HFF-Myc (cell line): ENCODE data around the gene IRAK3.

Source experiments
- DNase-seq: peaks from one replicate; pipeline ENCODE4 v3.0.0-alpha.2; 2011; ENCODE audit warnings: low read depth; ENCODE audit errors: extremely low read depth
- H3K4me3 ChIP-seq: replicated peaks from 2 replicates; pipeline ENCODE4 v1.5.1; 2011; ENCODE audit warnings: low read depth, mild to moderate bottlenecking, control low read depth, low read length
- TF ChIP-seq, protein P1 (sequence below): IDR thresholded peaks from 2 replicates; pipeline ENCODE4 v1.5.1; 2012; ENCODE audit warnings: mild to moderate bottlenecking, low read depth, low read length, control low read depth; ENCODE audit errors: missing control alignments

IRAK3 gene

DNA sequence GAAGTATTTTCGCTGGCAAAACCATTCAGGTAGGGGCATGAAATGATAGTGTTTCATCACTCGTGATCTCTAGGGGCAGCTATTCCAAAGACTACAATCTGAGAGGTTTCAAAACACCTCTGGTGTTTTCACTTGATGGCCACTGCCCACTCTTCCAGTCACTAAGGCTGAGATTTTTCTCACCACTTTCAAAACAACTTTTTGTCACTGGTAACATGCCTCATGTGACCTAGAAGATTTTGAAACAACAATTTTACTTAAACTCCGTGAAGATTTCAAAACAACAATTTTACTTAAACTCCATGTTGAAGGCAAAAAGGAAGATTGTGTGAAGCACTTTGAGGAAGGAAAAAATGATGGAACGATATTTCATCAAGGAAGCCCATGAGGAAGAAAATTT lies 1.2 kb upstream of the IRAK3 start:
- TF ChIP-seq, protein P1, sequence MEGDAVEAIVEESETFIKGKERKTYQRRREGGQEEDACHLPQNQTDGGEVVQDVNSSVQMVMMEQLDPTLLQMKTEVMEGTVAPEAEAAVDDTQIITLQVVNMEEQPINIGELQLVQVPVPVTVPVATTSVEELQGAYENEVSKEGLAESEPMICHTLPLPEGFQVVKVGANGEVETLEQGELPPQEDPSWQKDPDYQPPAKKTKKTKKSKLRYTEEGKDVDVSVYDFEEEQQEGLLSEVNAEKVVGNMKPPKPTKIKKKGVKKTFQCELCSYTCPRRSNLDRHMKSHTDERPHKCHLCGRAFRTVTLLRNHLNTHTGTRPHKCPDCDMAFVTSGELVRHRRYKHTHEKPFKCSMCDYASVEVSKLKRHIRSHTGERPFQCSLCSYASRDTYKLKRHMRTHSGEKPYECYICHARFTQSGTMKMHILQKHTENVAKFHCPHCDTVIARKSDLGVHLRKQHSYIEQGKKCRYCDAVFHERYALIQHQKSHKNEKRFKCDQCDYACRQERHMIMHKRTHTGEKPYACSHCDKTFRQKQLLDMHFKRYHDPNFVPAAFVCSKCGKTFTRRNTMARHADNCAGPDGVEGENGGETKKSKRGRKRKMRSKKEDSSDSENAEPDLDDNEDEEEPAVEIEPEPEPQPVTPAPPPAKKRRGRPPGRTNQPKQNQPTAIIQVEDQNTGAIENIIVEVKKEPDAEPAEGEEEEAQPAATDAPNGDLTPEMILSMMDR = no peak

DNA sequence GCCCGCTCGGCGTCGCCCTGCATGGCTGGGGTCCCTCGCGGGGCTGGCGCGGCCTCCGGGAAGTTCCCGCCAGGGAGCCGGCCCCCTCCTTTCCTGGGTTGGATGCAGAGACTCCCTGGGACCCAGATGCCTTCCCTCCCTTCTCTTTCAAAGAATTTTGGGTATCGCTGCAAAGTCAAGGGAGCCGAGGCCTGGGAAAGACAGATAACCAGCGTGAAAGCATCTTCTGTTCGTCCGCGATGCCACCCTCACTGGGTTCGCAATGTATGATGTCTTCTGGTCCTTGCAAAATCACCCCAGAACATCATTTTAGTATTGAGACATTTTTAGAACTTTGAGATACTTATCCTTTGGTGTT lies 451 bp downstream of the IRAK3 start:
- no peak for DNase-seq
- peak overlapping the region; percentile 46 for H3K4me3 ChIP-seq
- TF ChIP-seq, protein P1 = no peak

More for the DNA sequence above, 1.2 kb upstream of the IRAK3 start:
- no peak for DNase-seq
- no peak overlapping the region for H3K4me3 ChIP-seq

DNA sequence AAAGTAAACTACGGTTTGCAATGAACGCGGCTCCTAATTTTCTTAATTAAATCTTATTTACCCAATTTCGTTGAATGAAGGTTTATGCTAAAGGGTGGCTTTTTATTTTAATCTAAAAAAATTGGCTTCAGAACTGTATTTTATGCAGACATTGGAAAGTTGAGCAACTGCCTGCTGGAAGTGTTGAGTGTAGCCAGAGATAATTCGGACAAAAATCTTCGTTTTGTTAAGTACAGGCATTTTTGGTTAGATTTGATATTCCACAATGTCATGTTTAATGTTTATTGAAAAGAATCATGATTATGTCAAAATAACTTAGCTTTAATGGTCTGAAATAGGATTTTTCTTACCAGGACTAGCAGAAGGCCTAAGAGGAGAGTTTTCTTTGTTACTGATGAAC lies 875 bp downstream of the IRAK3 start:
- TF ChIP-seq, protein P1 = no peak
- peak overlapping the region; percentile 46 for H3K4me3 ChIP-seq
- DNase-seq = no peak

DNA sequence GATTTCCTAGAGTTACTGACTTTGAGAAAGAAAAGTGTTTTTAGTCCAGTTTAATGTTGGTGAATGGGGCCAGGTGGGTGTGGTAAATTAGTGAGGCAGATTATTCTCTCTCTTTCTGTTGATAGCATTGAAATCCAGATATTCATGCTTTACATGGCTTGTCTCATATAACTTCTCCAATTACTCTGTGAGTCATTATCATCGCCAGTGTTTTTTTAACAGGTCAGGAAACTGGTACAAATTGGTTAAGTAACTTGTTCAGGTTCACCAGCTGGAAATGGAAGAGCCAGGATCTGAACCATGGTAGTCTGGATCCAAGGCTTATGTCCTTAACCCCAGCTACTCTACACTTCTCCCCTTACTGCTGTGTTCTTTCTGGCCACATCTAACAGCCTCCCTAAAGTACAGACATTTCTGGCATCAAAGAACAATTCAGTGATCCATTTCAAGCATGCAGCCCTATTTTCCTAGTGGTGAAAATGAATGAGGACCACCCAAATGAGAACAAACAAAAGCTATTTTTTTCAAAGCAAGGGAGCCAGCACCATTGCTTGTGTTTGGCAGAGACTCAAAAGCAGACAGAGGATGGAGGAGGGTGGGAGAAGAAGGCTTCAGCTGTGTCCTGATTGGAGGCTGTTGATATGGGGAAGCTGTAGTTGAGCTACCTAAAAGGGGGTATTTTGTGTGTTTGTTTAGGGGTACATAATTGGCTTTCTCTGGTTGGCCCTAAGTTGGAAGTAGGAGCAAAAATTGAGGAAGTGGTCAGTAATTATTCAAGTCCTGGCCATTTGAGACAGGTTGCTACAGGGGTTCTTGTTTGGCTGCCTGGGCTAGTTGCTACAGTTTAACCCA lies 1.7 kb downstream of the IRAK3 start:
- H3K4me3 ChIP-seq = 0 out of 2 replicates have a peak overlapping the region, but pooled peaks have one; percentile 46
- TF ChIP-seq, protein P1 = no peak
- peak; percentile 31 for DNase-seq

DNA sequence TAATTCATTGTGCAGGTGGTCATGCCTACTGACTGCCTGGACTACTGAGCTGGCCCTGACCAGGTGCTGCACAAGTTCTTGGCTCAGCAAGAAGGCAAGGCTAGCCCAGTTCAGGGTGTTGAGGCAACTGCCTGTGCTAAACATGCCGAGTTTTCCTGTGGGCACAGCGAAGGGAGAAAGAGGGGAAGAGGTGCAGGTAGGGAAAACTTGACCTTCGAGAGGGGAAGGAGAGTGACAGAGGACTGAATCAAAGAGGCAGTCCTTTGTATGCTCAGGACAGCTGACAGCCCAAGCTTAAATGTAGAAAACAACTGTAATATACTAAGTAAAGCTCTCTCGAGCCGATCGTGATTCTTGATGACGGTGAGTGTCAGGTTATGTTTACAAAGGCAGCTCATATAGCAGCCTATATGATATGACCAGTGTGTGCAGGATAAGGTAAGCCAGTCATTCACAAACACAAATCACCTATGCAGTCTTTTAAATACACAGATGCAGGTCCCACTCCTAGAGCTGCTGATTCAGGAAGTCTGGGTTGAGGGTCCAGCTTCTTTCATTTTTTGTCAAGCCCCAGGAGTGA lies 2.6 kb downstream of the IRAK3 start:
- no peak for DNase-seq
- H3K4me3 ChIP-seq = no peak overlapping the region
- TF ChIP-seq, protein P1 = no peak

DNA sequence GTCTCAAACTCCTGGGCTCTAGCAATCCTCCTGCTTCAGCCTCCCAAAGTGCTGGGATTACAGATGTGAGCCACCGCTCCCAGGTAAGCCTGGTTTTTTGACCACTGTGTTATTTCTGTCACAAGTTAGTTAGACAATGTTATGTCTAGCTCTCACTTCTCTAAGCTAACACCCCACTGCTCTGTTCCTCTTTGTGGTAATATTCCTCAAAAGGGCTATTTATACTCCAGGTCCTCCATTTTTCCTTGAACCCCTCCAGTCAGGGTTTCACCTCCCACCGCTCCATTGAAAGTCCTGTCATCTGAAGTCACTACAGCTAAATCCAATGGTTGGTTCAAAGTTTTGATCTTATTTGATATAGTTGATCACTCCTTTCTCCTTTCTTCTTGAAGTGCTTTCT lies 5.1 kb downstream of the IRAK3 start:
- no peak for DNase-seq
- no peak overlapping the region for H3K4me3 ChIP-seq
- TF ChIP-seq, protein P1 = no peak
